HL-60 (cell line): Measurements from ENCODE around the gene AMOT.

Source experiments
- CTCF ChIP-seq: IDR thresholded peaks from one replicate; pipeline ENCODE4 v1.5.1; 2011; ENCODE audit warnings: low read length, control low read depth, inconsistent platforms; ENCODE audit not compliant: insufficient read depth
- GABPA ChIP-seq: IDR thresholded peaks from 2 replicates; pipeline ENCODE4 v1.6.1; 2012; ENCODE audit warnings: low read depth
- POLR2AphosphoS5 ChIP-seq: IDR thresholded peaks from 2 replicates; pipeline ENCODE4 v1.6.1; 2012; ENCODE audit warnings: low read depth
- REST ChIP-seq: IDR thresholded peaks from 2 replicates; pipeline ENCODE4 v1.6.1; 2012; ENCODE audit warnings: low read depth; ENCODE audit not compliant: insufficient replicate concordance
- SPI1 ChIP-seq: IDR thresholded peaks from 2 replicates; pipeline ENCODE4 v1.6.1; 2012; ENCODE audit warnings: low read depth, mild to moderate bottlenecking, borderline replicate concordance

GRCh38 chrX:112768563-112768962 is 72.1 kb downstream of the AMOT start:
- no peak for TF ChIP-seq CTCF
- no peak for TF ChIP-seq GABPA
- TF ChIP-seq POLR2AphosphoS5 = no peak
- no peak for TF ChIP-seq REST
- no peak for TF ChIP-seq SPI1
